GM20000 (cell line): ENCODE measurements around the gene CHMP3.

Experiments
- DNase-seq: peaks from one replicate; pipeline ENCODE4 v3.0.0; 2012; ENCODE audit warnings: low spot score
- TF ChIP-seq, protein P1 (sequence below): IDR thresholded peaks from 2 replicates; pipeline ENCODE4 v1.5.1; 2012; ENCODE audit warnings: mild to moderate bottlenecking, control low read depth; ENCODE audit errors: extremely low read depth, missing control alignments

Gene CHMP3

GRCh38 chr2:86492048-86492453, 71.2 kb downstream of the CHMP3 start:
- TF ChIP-seq, protein P1, sequence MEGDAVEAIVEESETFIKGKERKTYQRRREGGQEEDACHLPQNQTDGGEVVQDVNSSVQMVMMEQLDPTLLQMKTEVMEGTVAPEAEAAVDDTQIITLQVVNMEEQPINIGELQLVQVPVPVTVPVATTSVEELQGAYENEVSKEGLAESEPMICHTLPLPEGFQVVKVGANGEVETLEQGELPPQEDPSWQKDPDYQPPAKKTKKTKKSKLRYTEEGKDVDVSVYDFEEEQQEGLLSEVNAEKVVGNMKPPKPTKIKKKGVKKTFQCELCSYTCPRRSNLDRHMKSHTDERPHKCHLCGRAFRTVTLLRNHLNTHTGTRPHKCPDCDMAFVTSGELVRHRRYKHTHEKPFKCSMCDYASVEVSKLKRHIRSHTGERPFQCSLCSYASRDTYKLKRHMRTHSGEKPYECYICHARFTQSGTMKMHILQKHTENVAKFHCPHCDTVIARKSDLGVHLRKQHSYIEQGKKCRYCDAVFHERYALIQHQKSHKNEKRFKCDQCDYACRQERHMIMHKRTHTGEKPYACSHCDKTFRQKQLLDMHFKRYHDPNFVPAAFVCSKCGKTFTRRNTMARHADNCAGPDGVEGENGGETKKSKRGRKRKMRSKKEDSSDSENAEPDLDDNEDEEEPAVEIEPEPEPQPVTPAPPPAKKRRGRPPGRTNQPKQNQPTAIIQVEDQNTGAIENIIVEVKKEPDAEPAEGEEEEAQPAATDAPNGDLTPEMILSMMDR: no peak

GRCh38 chr2:86491088-86491487, 72.2 kb downstream of the CHMP3 start:
- TF ChIP-seq, protein P1: no peak
- DNase-seq: no peak

More at GRCh38 chr2:86492048-86492453, 71.2 kb downstream of the CHMP3 start:
- no peak for DNase-seq

DNA sequence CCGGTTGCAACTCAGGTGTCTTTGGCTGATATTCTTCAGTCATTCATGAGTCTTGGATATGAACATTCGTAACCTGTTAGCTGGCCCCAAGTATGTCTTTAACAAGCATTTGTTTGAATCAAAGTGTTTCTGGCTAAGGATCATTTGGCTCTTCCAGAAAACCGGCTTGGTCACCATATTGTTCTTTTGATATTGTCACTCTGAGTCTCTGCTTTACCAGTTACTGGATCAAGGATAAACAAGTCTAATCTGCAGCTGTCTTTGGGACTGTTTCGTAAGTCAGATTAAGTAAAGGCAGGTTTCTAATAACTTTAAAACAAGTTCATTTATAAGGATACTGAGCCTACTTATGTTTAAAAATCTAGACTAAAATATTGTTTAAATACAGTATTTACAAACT, 73.0 kb downstream of the CHMP3 start:
- no peak for DNase-seq
- TF ChIP-seq, protein P1: no peak

DNA sequence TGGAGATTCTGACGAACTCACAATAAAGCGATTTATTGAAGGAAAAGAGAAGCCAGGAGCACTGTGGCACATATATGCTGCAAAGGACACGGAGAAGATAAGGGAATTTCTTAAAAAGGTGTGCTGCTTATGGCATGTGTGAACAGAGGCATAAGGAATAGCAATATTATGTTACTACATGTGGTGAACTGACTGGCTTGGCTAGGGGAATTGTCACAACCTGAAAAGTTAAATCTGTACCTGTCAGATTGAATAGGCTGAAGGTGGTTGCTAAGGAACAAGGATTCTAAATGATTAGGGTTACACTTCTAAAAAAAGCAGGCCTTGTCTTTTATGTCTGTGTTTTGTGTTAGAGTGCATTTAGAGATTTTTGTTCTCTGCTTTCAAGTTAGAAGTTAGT, 73.7 kb downstream of the CHMP3 start:
- TF ChIP-seq, protein P1: no peak
- no peak for DNase-seq

DNA sequence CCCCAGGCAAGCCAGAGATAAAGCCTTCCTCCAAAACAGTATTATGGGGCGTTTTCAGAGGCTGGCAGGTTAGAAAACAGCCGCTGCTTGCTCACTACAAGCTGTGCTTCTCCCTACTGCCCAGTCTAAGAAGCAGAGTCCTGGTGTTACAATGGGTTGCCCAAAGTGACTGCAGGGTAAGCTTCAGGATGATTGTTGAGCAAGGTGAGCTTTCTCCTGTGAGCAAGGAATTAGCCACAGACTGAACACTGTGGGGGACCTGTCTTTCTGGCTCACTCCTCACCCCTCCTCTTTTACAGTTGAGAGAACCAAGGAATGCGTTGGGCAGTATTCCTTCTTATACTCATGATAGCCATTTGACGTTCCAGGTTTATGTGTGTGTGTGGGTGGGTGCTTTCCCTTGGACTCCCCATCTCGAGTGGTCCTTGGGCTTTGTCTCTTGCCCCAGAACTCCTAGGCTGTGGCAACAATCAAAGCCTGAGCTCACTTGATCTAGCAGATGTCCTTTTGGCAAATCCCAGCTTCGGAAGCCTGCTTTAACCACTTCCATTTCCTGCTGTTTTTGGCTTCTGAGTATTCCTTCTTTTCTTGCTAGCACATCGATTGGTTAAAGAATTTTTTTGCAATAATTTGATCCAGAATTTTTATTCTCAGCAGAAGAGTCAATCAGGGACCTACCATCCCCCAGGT, 74.5 kb downstream of the CHMP3 start:
- no peak for DNase-seq
- TF ChIP-seq, protein P1: no peak

DNA sequence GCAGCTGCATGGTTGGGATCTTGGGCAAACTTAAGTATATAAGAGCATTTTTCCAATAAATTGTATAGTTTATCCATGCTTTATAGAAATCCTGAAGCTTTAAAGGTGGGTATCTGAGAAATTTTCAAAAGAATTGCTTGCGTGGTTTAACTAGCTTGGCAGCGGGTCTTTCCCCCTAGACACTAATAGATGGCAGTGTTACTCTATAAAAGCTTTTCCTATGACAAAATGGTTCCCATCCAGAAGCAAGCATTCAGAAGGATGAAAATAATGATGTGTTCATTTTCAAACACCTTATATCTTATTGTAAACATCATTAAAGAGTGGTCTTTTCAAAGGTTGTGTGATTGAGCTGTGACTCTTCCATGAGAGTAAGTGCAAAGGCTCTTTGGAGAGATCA, 76.2 kb downstream of the CHMP3 start:
- TF ChIP-seq, protein P1: no peak

DNA sequence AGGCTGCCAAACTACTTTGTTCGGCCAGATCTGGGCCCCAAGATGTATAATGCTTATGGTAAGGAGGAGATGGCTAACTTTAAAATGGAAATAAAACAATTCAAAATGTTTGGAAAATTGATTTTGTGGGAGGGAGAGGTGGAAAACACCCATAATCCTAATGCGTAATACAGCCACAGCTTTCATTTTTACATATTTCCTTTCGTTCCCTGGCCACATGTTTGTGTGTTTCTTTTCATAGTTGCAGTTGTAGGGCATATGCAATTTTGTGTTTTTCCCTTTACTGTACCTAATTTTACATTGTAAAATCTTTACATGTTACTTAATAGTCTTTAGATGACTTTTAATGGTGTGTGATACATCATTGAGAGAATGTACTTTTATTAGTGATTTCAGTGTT, 77.4 kb downstream of the CHMP3 start:
- DNase-seq: no peak
- TF ChIP-seq, protein P1: no peak

More for the DNA sequence above, 76.2 kb downstream of the CHMP3 start:
- DNase-seq: no peak
